Osteoblast (primary cell): ENCODE data around the gene GAD2. TPM values are rescaled to one million over a fixed set of nuclear protein-coding genes. Genes with fewer than 3 reads are reported as not detected.

ENCODE experiments used
- DNase-seq: peaks from one replicate; pipeline ENCODE4 v3.0.0; 2011; ENCODE audit warnings: low spot score, mixed read lengths; ENCODE audit not compliant: insufficient read length; ENCODE audit errors: missing footprints
- H2AFZ ChIP-seq: 2 replicates; pipeline ENCODE4 v1.6.0; 2011; ENCODE audit warnings: mild to moderate bottlenecking, low read length
- H3K27ac ChIP-seq: 2 replicates; pipeline ENCODE4 v1.5.1; 2011; ENCODE audit warnings: mild to moderate bottlenecking, low read depth, low read length, moderate library complexity
- H3K27me3 ChIP-seq: 2 replicates; pipeline ENCODE4 v1.6.0; 2012; ENCODE audit warnings: mild to moderate bottlenecking, control low read depth, inconsistent platforms, low read length, moderate library complexity; ENCODE audit not compliant: insufficient read depth
- H3K36me3 ChIP-seq: 2 replicates; pipeline ENCODE4 v1.5.1; 2011; ENCODE audit warnings: mild to moderate bottlenecking, low read length, control low read depth, moderate library complexity; ENCODE audit not compliant: insufficient read depth
- H3K4me1 ChIP-seq: 2 replicates; pipeline ENCODE4 v1.5.1; 2011; ENCODE audit warnings: mild to moderate bottlenecking, low read length, control low read depth, moderate library complexity; ENCODE audit not compliant: insufficient read depth
- H3K4me2 ChIP-seq: 2 replicates; pipeline ENCODE4 v1.6.0; 2011; ENCODE audit warnings: mild to moderate bottlenecking, low read length; ENCODE audit not compliant: insufficient read depth
- H3K4me3 ChIP-seq: fragments of 200-600 bp; sonication (generic); 3 replicates; pipeline ENCODE4 v1.5.1; 2012; ENCODE audit warnings: mild to moderate bottlenecking, low read length, inconsistent platforms; ENCODE audit not compliant: insufficient read depth
- H3K79me2 ChIP-seq: 2 replicates; pipeline ENCODE4 v1.6.0; 2012; ENCODE audit warnings: mild to moderate bottlenecking, low read length, control low read depth, inconsistent platforms; ENCODE audit not compliant: insufficient read depth
- H3K9me3 ChIP-seq: 2 replicates; pipeline ENCODE4 v1.5.1; 2011; ENCODE audit warnings: low read depth, low read length, control low read depth
- H4K20me1 ChIP-seq: 2 replicates; pipeline ENCODE4 v1.6.0; 2012; ENCODE audit warnings: mild to moderate bottlenecking, low read length, control low read depth; ENCODE audit not compliant: insufficient read depth
- CTCF ChIP-seq: IDR thresholded peaks from 2 replicates; pipeline ENCODE4 v1.5.1; 2011; ENCODE audit warnings: mild to moderate bottlenecking, low read depth, low read length, moderate library complexity; ENCODE audit errors: extremely low read depth
- total RNA-seq: library from RNA; depleted of rRNA; stranded (reverse); fragments of >200 nt; gene quantifications from 2 replicates; pipeline ENCODE4 v1.2.3, GENCODE V29; 2012

The GAD2 gene
- total RNA-seq, 1 donor = not detected

GRCh38 chr10:26278295-26278694 is 61.7 kb downstream of the GAD2 start:
- Histone ChIP-seq H3K9me3 (no peaks in the 10 kb centered on the region), H3K36me3 (no peaks in the 10 kb centered on the region), H3K27ac (no peak overlapping the region), H2AFZ (no peak overlapping the region), H4K20me1 (no peaks in the 10 kb centered on the region), H3K4me3 (no peak overlapping the region), H3K4me2 (no peak overlapping the region), H3K79me2 (no peaks in the 10 kb centered on the region), H3K27me3 (no peaks in the 10 kb centered on the region), H3K4me1 (no peaks in the 10 kb centered on the region)
- no peak for TF ChIP-seq CTCF
- DNase-seq = no peak

GRCh38 chr10:26290236-26290635 is 73.7 kb downstream of the GAD2 start:
- H3K79me2 ChIP-seq = no peaks in the 10 kb centered on the region
- no peaks in the 10 kb centered on the region for H3K36me3 ChIP-seq
- H3K4me3 ChIP-seq = no peak overlapping the region
- no peaks in the 10 kb centered on the region for H3K9me3 ChIP-seq
- no peaks in the 10 kb centered on the region for H3K4me1 ChIP-seq
- H4K20me1 ChIP-seq = no peaks in the 10 kb centered on the region
- H3K27ac ChIP-seq = no peak overlapping the region
- no peak for TF ChIP-seq CTCF
- H3K27me3 ChIP-seq = no peaks in the 10 kb centered on the region
- no peak for DNase-seq
- no peak overlapping the region for H2AFZ ChIP-seq
- no peak overlapping the region for H3K4me2 ChIP-seq

GRCh38 chr10:26291721-26292480 is 75.3 kb downstream of the GAD2 start:
- H3K4me2 ChIP-seq = no peak overlapping the region
- no peak overlapping the region for H2AFZ ChIP-seq
- no peaks in the 10 kb centered on the region for H4K20me1 ChIP-seq
- H3K4me3 ChIP-seq = no peak overlapping the region
- H3K27me3 ChIP-seq = no peaks in the 10 kb centered on the region
- no peak overlapping the region for H3K27ac ChIP-seq
- H3K36me3 ChIP-seq = no peaks in the 10 kb centered on the region
- H3K79me2 ChIP-seq = no peaks in the 10 kb centered on the region
- no peak for TF ChIP-seq CTCF
- H3K4me1 ChIP-seq = no peaks in the 10 kb centered on the region
- H3K9me3 ChIP-seq = no peaks in the 10 kb centered on the region
- no peak for DNase-seq

- Histone ChIP-seq H2AFZ (no peak overlapping the region), H3K4me3 (no peak overlapping the region), H3K27me3 (no peaks in the 10 kb centered on the region), H3K79me2 (no peaks in the 10 kb centered on the region), H3K4me2 (no peak overlapping the region), H3K4me1 (no peaks in the 10 kb centered on the region), H3K9me3 (no peaks in the 10 kb centered on the region), H3K36me3 (no peaks in the 10 kb centered on the region), H4K20me1 (no peaks in the 10 kb centered on the region), H3K27ac (no peak overlapping the region)
- TF ChIP-seq CTCF = no peak
- DNase-seq = no peak
Measured at GRCh38 chr10:26296360-26296759, 79.8 kb downstream of the GAD2 start.
